H7 (cell line): ENCODE measurements around the gene USP33. TPM values are rescaled to one million over a fixed set of nuclear protein-coding genes. Genes with fewer than 3 reads are reported as not detected.
A peak's percentile ranks its signal among the peaks of the same experiment; 100 is the strongest.
"Not testable (repeated sequence)": the region's sequence is repeated elsewhere in the genome, so short reads cannot be mapped to it uniquely, and the experiment has no call there.

ENCODE experiments used
- DNase-seq: peaks from one replicate; pipeline ENCODE4 v3.0.0; 2012
- H3K27me3 ChIP-seq: 2 replicates; pipeline ENCODE4 v1.6.0; 2011; ENCODE audit warnings: mild to moderate bottlenecking, low read length; ENCODE audit not compliant: control insufficient read depth, insufficient read depth
- H3K36me3 ChIP-seq: replicated peaks from 2 replicates; pipeline ENCODE4 v1.5.1; 2011; ENCODE audit warnings: low read length; ENCODE audit not compliant: control insufficient read depth, insufficient read depth
- H3K4me3 ChIP-seq: 2 replicates; pipeline ENCODE4 v1.5.1; 2011; ENCODE audit warnings: low read depth, mild to moderate bottlenecking, control low read depth, low read length, moderate library complexity; ENCODE audit not compliant: insufficient read depth
- total RNA-seq: library from RNA; depleted of rRNA; stranded (reverse); fragments of >200 nt; shearing (Covaris generic); gene quantifications from 2 replicates; pipeline ENCODE4 v1.2.3, GENCODE V29; 2014

The USP33 gene
- total RNA-seq, 1 experiment from 2014 or later: 86.4 TPM

DNA sequence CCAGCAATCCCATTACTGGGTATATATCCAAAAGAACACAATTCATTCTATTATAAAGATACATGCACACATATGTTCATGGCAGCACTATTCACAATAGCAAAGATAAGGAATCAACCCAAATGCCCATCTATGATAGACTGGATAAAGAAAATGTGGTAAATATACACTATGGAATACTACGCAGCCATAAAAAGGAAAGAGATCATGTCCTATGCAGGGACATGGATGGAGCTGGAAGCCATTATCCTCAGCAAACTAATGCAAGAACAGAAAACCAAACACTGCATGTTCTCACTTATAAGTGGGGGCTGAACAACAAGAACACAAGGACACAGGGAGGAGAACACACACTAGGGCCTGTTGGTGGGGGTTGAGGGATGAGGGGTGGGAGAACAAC is 60.0 kb downstream of the USP33 start:
- not testable (repeated sequence) for H3K4me3 ChIP-seq, H3K27me3 ChIP-seq, H3K36me3 ChIP-seq, DNase-seq

DNA sequence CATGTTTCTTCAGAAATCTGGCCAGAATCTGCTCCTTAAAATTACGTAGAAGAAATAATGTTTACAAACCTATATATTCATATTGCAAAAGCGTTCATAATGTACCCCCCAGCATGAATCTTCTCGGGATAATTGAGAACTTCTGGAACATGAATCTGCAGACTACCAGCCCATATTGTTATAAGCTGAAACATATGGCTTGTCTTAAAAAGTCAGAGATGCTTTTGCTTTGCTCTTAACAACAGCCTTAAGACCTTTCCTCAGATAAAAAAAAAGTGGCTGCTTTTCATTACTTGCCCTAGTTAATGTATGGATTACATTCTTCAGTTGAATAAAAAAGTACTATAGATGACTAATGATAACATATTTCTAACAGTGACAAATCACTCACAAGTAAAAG is 62.2 kb downstream of the USP33 start:
- no peaks in the 10 kb centered on the region for H3K27me3 ChIP-seq
- no peak overlapping the region for H3K4me3 ChIP-seq
- H3K36me3 ChIP-seq: no peaks in the 10 kb centered on the region
- no peak for DNase-seq

DNA sequence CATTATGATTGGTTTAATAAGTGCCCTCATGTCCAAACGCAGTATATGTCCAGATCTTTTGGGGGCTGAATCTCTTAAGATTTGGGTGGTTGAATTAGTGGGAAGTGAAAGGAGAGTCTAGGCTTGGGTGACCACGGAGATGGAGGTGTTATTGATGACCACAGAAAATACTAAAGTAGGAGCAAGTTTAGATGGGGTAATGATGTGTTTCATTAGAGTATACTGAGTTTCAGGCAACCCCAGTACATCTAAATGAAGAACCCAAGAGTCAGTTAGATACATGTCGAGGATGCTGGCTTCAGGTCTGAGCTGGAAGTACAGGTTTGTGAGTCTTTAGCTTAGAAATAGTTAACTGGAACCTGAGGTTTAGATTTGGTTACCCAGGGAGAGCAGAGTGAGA is 70.7 kb downstream of the USP33 start:
- Histone ChIP-seq H3K4me3 (no peak overlapping the region), H3K36me3 (no peaks in the 10 kb centered on the region), H3K27me3 (no peaks in the 10 kb centered on the region)
- DNase-seq: no peak

DNA sequence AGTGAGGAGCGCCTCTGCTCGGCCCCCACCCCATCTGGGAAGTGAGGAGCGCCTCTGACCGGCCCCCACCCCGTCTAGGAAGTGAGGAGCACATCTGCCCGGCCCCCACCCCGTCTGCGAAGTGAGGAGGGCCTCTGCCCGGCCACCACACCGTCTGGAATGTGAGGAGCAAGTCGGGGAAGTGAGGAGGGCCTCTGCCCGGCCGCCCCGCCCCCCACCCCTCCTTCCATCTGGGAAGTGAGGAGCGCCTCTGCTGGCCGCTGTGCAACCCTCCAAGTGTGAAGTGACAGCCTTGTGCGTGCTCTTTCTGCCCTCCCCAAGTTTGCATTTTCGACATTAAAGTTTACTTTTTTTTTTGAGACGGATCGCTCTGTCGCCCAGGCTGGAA is 72.1 kb downstream of the USP33 start:
- Histone ChIP-seq H3K27me3 (no peaks in the 10 kb centered on the region), H3K36me3 (no peaks in the 10 kb centered on the region), H3K4me3 (peak overlapping the region; percentile 38)
- peak; percentile 84 for DNase-seq

DNA sequence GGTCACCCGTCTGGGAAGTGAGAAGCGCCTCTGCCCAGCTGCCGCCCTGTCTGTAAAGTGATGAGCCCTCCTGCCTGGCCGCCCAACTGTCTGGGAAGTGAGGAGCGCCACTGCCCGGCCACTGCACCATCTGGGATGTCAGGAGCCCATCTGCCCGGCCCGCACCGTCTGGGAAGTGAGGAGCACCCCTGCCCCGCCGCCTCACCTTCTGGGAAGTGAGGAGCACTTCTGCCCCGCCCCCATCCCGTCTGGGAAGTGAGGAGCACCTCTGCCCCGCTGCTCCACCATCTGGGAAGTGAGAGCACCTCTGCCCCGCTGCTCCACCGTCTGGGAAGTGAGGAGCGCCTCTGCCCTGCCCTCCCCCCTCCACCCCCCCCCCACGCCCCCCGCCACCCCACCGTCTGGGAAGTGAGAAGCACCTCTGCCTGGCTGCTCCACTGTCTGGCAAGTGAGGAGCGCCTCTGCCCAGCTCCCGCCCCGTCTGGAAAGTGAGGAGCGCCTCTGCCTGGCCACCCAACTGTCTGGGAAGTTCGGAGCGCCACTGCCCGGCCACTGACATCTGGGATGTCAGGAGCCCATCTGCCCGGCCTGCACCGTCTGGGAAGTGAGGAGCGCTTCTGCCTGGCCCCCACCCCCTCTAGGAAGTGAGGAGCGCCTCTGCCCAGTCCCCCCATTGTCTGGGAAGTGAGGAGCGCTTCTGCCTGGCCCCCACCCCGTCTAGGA is 72.7 kb downstream of the USP33 start:
- H3K4me3 ChIP-seq: peak overlapping the region; percentile 38
- peak; percentile 59 for DNase-seq
- no peaks in the 10 kb centered on the region for H3K27me3 ChIP-seq
- H3K36me3 ChIP-seq: no peaks in the 10 kb centered on the region

DNA sequence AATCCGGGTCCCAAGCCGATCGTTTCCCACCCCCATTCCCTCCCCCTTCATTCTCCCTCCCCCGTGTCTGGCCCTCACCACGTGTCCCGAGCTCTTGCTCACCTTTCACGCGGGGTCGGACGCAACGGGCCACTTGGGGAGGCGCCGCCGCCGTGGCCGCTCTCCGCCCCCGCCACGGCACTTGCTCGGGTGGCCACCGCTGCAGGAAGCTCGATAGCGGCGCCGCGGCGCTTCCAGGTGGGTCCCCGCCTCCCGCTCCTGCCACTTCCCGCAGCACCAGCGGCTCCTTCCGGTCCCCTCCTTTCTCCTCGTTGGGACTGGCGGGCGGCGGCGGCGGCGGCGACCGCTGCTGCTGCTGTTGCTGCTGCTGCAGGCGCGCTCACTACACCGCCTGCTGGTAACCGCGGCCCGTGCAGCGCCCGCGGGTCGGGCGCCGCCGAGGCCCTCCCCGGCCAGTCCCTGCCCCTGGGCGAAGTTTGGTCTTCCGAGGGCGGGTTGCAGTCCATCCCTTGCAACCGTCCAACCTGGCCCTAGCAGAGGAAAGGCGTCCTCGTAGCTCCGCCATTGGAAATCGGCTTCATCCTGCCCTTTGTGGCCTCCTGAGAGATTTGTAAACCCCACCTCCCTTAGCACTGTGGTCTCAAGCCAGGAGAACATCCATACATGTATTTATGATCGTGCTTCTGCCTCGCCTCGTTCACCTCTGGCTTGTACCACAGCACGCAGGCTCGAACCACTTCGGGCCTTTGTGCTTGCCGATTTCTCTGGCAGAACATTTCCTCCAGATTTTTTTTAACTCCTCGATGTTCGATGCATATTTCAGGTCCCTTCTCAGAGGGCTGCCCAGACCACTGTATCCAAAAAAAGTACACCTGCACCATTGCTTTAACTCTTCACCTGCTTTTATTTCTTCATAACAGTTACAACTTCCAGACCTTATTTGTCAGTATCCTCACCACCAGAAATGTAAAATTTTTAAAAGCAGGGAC is 76.2 kb downstream of the USP33 start:
- peak overlapping the region; percentile 94 for H3K4me3 ChIP-seq
- H3K27me3 ChIP-seq: no peaks in the 10 kb centered on the region
- DNase-seq: peak; percentile 92
- H3K36me3 ChIP-seq: no peaks in the 10 kb centered on the region

DNA sequence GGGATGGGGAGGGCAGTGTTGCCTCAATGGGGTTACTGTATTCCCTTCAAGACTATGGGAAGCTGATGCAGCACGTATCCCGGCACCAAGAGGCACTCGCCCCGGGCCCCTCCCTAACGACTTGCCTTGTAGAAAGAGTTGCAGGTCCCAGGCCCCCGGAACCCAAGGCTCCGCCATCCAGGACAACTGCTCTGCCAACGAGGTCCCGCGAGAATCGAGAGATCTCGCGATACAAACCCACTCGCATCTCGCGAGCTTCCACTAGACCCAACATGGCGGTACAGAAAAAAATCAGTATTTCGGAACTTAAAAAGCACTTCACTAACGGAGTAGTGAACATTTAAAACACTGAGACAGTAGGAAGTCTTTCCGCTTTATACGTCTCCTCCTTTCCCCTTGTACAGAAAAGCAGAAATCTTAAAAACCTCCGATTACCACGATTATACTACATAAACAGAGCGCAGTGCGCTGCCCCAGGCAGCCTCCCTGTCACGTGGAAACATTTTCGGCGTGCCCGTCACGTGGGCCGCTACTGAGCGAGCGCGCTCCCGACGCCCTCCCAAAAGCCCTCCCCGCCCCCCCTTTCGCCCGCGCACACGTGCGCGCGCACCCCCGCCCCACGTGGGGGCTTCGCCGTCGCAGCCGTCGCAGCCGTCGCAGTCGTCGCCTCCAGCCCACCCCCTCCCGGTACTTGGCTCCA is 77.0 kb downstream of the USP33 start, which contains the start of gene ZZZ3:
TSS of gene ZZZ3 (minus strand) at position 199 of the 700 bp plus-strand sequence. CDS start 49,304 bp downstream, outside the sequence.
- peak; percentile 96 for DNase-seq
- Histone ChIP-seq H3K36me3 (no peaks in the 10 kb centered on the region), H3K4me3 (peak within 1 kb of the TSS; percentile 94), H3K27me3 (no peaks in the 10 kb centered on the region)

DNA sequence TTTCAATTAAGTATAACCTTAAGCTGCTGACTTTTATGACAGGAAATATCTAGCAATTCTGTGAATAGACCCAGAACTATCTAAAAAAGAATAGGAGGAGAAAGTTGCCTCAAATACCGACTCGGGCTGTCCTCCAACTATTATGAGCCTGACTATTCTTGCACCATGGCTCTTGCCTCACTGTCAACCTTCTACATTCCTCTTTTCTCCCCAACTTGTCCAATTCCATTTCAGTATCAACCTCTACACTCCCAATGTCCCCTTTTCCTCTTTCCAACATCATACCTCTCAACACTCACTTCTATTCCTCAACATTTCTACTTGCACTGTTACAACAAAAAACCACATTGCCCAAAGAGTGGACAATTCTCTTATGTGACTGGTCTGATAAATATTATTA is 79.5 kb downstream of the USP33 start:
- Histone ChIP-seq H3K36me3 (no peaks in the 10 kb centered on the region), H3K4me3 (no peak overlapping the region), H3K27me3 (no peaks in the 10 kb centered on the region)
- DNase-seq: no peak

DNA sequence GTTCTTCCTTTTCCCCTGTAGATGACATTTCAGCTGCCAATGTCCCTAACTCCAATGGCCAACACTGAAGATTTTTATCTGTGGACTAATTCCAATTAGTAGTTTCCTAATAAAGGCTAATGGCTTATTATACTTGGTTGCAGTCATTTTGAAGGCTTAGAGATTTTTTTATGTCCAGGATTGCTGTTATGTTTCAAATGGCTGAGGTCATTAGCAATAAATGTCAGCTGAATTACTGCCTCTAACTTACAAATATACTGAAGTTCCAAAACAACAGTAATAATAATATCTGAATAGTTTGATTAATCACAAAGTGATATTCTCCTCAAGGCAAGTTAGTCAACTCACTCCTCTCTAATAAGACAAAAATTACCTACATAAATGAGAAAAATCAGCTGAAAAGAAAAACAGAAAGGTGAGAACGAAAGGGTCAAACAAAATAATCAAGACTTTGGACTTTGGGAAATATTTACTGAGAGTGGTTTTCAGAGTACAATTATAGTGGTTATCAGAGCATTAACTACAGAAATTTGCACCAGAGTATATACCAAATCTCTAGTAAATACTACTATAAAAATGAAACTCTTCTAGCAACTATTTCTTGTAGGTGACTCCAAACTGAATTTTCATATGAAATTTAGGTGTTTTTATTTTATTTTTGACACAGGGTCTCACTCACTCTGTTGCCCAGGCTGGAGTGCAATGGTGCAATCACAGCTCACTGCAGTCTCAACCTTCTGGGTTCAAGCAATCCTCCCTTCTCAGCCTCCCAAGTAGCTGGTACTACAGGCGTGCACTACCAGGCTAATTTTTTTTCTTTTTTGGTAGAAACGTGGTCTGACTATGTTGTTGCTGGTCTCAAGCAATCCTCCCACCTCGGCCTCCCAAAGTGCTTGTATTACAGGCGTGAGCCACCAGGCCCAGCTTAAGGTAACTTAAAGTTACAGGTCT is 80.7 kb downstream of the USP33 start:
- H3K27me3 ChIP-seq: no peaks in the 10 kb centered on the region
- no peaks in the 10 kb centered on the region for H3K36me3 ChIP-seq
- no peak overlapping the region for H3K4me3 ChIP-seq
- DNase-seq: no peak

DNA sequence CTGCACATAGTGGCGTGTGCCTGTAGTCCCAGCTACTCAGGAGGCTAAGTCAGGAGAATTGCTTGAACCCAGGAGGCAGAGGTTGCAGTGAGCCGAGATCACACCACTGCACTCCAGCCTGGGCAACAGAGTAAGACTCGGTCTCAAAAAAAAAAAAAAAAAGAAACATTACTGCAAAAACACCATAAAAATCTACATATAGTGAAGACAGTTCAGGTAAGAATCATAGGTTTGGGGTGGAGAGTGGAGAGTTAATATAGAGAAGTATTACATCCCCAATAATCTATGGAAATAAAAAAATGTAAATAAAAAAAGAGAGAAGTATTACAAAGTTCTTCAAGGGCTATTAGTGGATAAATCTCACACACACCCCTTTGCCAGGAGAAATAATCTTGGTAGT is 84.8 kb downstream of the USP33 start:
- DNase-seq, H3K27me3 ChIP-seq, H3K4me3 ChIP-seq, H3K36me3 ChIP-seq: not testable (repeated sequence)

DNA sequence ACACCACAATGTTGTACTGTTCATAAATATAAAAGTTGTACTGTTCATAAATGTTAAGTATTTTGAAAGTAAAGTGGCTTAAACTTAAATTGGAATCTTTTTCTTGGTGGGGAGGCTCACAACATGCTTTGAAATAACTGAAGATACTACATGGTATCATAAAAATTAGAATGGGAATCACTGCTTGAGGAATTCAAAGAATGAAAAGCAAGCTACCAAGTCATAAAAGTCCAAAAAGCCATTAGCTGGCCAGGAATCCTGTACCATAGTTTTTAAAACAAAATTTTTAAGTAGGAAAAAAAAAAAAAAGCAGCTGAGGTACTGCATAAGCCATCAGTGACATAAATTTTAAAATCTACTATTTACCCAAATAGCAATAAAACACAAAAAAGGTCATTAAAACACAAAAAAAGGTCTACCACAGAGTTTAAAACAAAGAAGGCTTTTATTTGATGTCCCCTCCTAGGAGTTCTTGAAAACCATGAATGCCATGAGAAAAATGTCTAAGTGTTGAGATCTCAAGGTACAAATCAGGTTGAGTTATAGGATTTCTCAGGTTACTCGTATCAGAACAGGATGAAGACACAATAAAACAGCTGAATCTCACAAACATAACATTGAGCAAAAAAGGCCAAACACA is 85.8 kb downstream of the USP33 start:
- DNase-seq: no peak
- Histone ChIP-seq H3K27me3 (no peaks in the 10 kb centered on the region), H3K36me3 (no peaks in the 10 kb centered on the region), H3K4me3 (no peak overlapping the region)

DNA sequence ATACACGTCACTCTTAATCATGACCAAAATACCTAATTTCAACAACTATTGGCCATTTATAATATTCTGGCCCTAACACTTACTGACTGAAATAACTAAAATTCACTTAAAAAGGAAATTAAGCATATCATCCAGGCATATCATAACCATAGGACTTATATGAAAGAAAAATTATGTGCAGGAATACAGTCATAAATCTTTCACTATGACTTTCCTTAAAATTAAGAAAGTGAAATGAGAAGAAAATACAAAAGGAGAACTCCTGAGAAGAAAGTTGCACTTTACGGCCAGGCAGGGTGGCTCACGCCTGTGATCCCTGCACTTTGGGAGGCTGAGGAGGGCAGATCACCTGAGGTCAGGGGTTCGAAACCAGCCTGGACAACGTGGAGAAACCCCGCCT is 86.6 kb downstream of the USP33 start:
- H3K4me3 ChIP-seq: no peak overlapping the region
- no peak for DNase-seq
- no peaks in the 10 kb centered on the region for H3K27me3 ChIP-seq
- no peaks in the 10 kb centered on the region for H3K36me3 ChIP-seq

DNA sequence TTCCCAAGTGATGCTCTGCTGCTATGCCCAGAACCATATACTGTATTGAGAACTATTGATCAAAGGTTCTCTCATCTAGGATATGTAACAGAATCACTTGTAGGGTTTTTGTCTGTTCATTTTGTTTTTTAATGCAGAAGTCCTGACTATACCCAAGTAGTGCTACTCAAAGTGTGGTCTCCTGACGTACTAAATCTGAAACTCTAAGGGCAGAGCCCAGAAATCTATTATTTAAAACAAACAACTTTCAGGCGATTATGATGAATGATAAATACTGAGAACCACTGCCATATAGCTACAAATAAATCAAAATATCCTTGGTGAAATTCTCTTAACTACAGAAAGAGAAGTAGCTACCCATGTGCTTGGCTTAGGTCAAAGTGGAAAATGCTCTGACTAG is 87.3 kb downstream of the USP33 start:
- Histone ChIP-seq H3K4me3 (no peak overlapping the region), H3K36me3 (no peaks in the 10 kb centered on the region), H3K27me3 (no peaks in the 10 kb centered on the region)
- no peak for DNase-seq
